GM23248 (cell line): Measurements from ENCODE around the gene COL28A1.

Experiments
- EZH2 ChIP-seq: fragments of 200-600 bp; sonication (generic); IDR thresholded peaks from 2 replicates; pipeline ENCODE4 v1.6.1; 2018; ENCODE audit warnings: antibody characterized with exemption, mild to moderate bottlenecking; ENCODE audit not compliant: insufficient read depth, poor library complexity, severe bottlenecking
- EZH2phosphoT487 ChIP-seq: fragments of 200-600 bp; sonication (generic); IDR thresholded peaks from 2 replicates; pipeline ENCODE4 v1.6.1; 2018; ENCODE audit warnings: antibody characterized with exemption, moderate library complexity, mild to moderate bottlenecking, low read depth; ENCODE audit not compliant: insufficient read depth

DNA sequence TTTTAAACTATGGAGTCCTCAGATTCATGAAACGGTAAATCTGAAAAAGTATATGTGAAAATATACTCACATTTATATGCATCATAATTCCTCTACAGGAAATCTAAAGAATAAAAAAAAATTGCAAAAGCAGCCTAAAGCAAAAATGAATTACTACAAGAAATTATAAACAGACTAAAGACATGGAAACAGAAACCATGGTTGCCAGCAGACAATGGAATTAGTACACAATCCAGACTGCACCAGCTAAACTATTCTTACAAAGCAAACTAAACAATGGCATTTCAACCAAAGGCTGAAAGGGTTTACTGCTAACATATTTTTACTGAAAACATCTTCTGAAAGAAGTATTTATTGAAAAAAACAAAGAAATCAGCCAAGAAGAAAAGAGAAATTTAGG is 51.6 kb downstream of the COL28A1 start:
- TF ChIP-seq EZH2 (no peak), EZH2phosphoT487 (no peak)
